ENCODE measurements around the gene SLC38A11.

DNA sequence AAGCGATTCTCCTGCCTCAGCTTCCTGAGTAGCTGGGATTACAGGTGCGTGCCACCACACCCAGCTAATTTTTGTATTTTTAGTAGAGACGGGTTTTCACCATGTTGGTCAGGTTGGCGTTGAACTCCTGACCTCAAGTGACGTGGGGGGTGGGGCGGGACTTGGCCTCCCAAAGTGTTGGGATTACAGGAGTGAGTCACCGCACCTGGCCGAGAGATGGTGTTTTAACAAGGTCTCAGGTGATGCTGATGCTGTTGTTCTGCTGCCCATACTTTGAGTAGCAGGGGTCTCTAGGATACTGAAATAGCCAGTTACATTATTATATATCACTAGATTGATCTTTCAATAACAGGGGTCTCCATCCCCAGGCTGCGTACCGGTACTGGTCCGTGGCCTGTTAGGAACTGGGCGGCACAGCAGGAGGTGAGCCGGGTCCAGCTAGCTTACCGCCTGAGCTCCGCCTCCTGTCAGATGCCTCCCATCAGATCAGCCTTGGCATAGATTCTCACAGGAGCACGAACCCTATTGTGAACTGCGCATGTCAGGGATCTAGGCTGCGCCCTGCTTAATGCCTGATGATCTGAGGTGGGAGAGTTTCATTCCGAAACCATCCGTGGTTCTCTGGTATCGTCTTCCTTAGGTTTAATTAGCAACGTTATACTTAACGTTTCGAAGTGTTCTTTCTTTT lies 48.3 kb upstream of the SLC38A11 start:
- TF ChIP-seq, protein P1, sequence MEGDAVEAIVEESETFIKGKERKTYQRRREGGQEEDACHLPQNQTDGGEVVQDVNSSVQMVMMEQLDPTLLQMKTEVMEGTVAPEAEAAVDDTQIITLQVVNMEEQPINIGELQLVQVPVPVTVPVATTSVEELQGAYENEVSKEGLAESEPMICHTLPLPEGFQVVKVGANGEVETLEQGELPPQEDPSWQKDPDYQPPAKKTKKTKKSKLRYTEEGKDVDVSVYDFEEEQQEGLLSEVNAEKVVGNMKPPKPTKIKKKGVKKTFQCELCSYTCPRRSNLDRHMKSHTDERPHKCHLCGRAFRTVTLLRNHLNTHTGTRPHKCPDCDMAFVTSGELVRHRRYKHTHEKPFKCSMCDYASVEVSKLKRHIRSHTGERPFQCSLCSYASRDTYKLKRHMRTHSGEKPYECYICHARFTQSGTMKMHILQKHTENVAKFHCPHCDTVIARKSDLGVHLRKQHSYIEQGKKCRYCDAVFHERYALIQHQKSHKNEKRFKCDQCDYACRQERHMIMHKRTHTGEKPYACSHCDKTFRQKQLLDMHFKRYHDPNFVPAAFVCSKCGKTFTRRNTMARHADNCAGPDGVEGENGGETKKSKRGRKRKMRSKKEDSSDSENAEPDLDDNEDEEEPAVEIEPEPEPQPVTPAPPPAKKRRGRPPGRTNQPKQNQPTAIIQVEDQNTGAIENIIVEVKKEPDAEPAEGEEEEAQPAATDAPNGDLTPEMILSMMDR (IDR thresholded peaks at IDR 0.05 in 4 of 5, conservative IDR thresholded peaks at IDR 0.05 in 1 of 5): no peak
- no peak for TF ChIP-seq POLR2A (IDR thresholded peaks at IDR 0.05)
